IMR-90 (cell line): Measurements from ENCODE around the gene RNF212. TPM values are rescaled to one million over a fixed set of nuclear protein-coding genes. Genes with fewer than 3 reads are reported as not detected.

ENCODE experiments used
- ATAC-seq: fragments of 200-7000 bp; cut with Tn5 transposase; 2 replicates; pipeline ENCODE4 v1.9.1; 2020; ENCODE audit warnings: low read depth, mild to moderate bottlenecking, moderate library complexity
- BruUV-seq: library from RNA; stranded (reverse); fragments of 400-500 nt; replicated peaks from 2 replicates; lab custom pipeline; 2021; lab: Mats Ljungman, UMichigan
- CTCF ChIA-PET: fragments of 300-600 bp; formaldehyde crosslinking; extraction: SDS; loops from one replicate; lab custom pipeline; 2021; ENCODE audit warnings: antibody characterized with exemption; lab: Yijun Ruan, JAX
- POLR2A ChIA-PET: fragments of 300-600 bp; sonication (Branson Sonifier 250); formaldehyde crosslinking; loops from one replicate; lab custom pipeline; 2022; ENCODE audit warnings: antibody characterized with exemption; ENCODE audit not compliant: unreplicated experiment; lab: Charles Lee
- DNase-seq: peaks from one replicate; pipeline ENCODE4 v3.0.0; 2013
- H2AFZ ChIP-seq: replicated peaks from 2 replicates; pipeline ENCODE3; 2013; ENCODE audit warnings: low read length, mild to moderate bottlenecking; ENCODE audit not compliant: poor library complexity
- H2AK5ac ChIP-seq: 2 replicates; pipeline ENCODE4 v1.6.1; 2013; ENCODE audit warnings: low read depth, low read length, inconsistent platforms
- H2AK9ac ChIP-seq: replicated peaks from 2 replicates; pipeline ENCODE3; 2013; ENCODE audit warnings: mild to moderate bottlenecking, low read depth, low read length, moderate library complexity; ENCODE audit not compliant: poor library complexity
- H2BK120ac ChIP-seq: 2 replicates; pipeline ENCODE4 v1.6.1; 2013; ENCODE audit warnings: low read depth, low read length, inconsistent platforms
- H2BK15ac ChIP-seq: 3 replicates; pipeline ENCODE4 v1.6.1; 2013; ENCODE audit warnings: low read depth, low read length, inconsistent platforms
- H2BK20ac ChIP-seq: 2 replicates; pipeline ENCODE4 v1.6.1; 2013; ENCODE audit warnings: low read depth, mild to moderate bottlenecking, inconsistent platforms, low read length, moderate library complexity
- H2BK5ac ChIP-seq: 2 replicates; pipeline ENCODE4 v1.6.1; 2013; ENCODE audit warnings: mild to moderate bottlenecking, low read depth, low read length, inconsistent platforms; ENCODE audit not compliant: poor library complexity, severe bottlenecking
- H3K14ac ChIP-seq: replicated peaks from 2 replicates; pipeline ENCODE4 v1.6.1; 2013; ENCODE audit warnings: low read depth, low read length, inconsistent platforms
- H3K18ac ChIP-seq: 2 replicates; pipeline ENCODE4 v1.6.1; 2013; ENCODE audit warnings: low read depth, low read length, control low read depth
- H3K23ac ChIP-seq: 2 replicates; pipeline ENCODE4 v1.6.1; 2013; ENCODE audit warnings: low read depth, low read length, inconsistent platforms
- H3K27ac ChIP-seq: 2 replicates; pipeline ENCODE4 v1.5.1; 2013; ENCODE audit warnings: mild to moderate bottlenecking, control low read depth, low read length; ENCODE audit not compliant: insufficient read depth
- H3K27me3 ChIP-seq: 2 replicates; pipeline ENCODE4 v1.6.1; 2013; ENCODE audit warnings: low read length; ENCODE audit not compliant: control insufficient read depth, insufficient read depth
- H3K36me3 ChIP-seq: 2 replicates; pipeline ENCODE4 v1.6.1; 2013; ENCODE audit warnings: low read length, mixed read lengths; ENCODE audit not compliant: control insufficient read depth, insufficient read depth
- H3K4ac ChIP-seq: 2 replicates; pipeline ENCODE4 v1.6.1; 2013; ENCODE audit warnings: low read depth, low read length, inconsistent platforms
- H3K4me1 ChIP-seq: 2 replicates; pipeline ENCODE4 v1.6.1; 2013; ENCODE audit warnings: low read length, mixed read lengths; ENCODE audit not compliant: control insufficient read depth, insufficient read depth
- H3K4me2 ChIP-seq: 2 replicates; pipeline ENCODE4 v1.6.1; 2013; ENCODE audit warnings: low read depth, mild to moderate bottlenecking, control low read depth, low read length, moderate library complexity
- H3K4me3 ChIP-seq: 2 replicates; pipeline ENCODE4 v1.5.1; 2013; ENCODE audit warnings: low read depth, mild to moderate bottlenecking, control low read depth, low read length, moderate library complexity; ENCODE audit not compliant: insufficient read depth
- H3K56ac ChIP-seq: 2 replicates; pipeline ENCODE4 v1.6.1; 2013; ENCODE audit warnings: low read length, inconsistent platforms; ENCODE audit not compliant: insufficient read depth; ENCODE audit errors: extremely low read depth
- H3K79me1 ChIP-seq, 2 experiments: 2 replicates each; pipeline ENCODE4 v1.6.1; 2013; ENCODE audit warnings: low read length in 2 of 2, inconsistent platforms in 1 of 2, low read depth in 1 of 2
- H3K9ac ChIP-seq: 2 replicates; pipeline ENCODE4 v1.6.1; 2013; ENCODE audit warnings: low read depth, low read length, control low read depth
- H3K9me1 ChIP-seq: 2 replicates; pipeline ENCODE4 v1.6.1; 2013; ENCODE audit warnings: low read length, inconsistent platforms; ENCODE audit not compliant: insufficient read depth
- H3K9me3 ChIP-seq: 2 replicates; pipeline ENCODE4 v1.6.1; 2013; ENCODE audit warnings: low read length; ENCODE audit not compliant: control insufficient read depth, insufficient read depth
- H4K20me1 ChIP-seq: 2 replicates; pipeline ENCODE4 v1.6.1; 2013; ENCODE audit warnings: low read length, inconsistent platforms; ENCODE audit not compliant: insufficient read depth
- H4K5ac ChIP-seq: 2 replicates; pipeline ENCODE4 v1.6.1; 2013; ENCODE audit warnings: mild to moderate bottlenecking, low read depth, low read length, control low read depth
- H4K8ac ChIP-seq, 2 experiments: 2 replicates each; pipeline ENCODE4 v1.6.1; 2013; ENCODE audit warnings: low read depth in 2 of 2, low read length in 2 of 2, control low read depth in 1 of 2, inconsistent platforms in 1 of 2
- H4K91ac ChIP-seq: 2 replicates; pipeline ENCODE4 v1.6.1; 2013; ENCODE audit warnings: low read depth, low read length, inconsistent platforms; ENCODE audit not compliant: insufficient read depth
- BHLHE40 ChIP-seq: fragments of 150-350 bp; IDR thresholded peaks from 2 replicates; pipeline ENCODE4 v1.6.1; 2016; ENCODE audit warnings: mild to moderate bottlenecking, low read depth, low read length
- CEBPB ChIP-seq: IDR thresholded peaks from 2 replicates; pipeline ENCODE4 v1.6.1; 2012; ENCODE audit warnings: low read depth, low read length, improper control_type of control experiment
- CHD1 ChIP-seq: IDR thresholded peaks from 2 replicates; pipeline ENCODE4 v1.6.1; 2012; ENCODE audit warnings: low read depth, low read length, improper control_type of control experiment
- MAZ ChIP-seq: IDR thresholded peaks from 2 replicates; pipeline ENCODE4 v1.6.1; 2012; ENCODE audit warnings: low read depth, mild to moderate bottlenecking, low read length, improper control_type of control experiment, moderate library complexity, borderline replicate concordance
- NFE2L2 ChIP-seq: fragments of 150-350 bp; IDR thresholded peaks from 2 replicates; pipeline ENCODE4 v1.6.1; 2016; ENCODE audit warnings: low read depth, mild to moderate bottlenecking, low read length
- POLR2A ChIP-seq: IDR thresholded peaks from 2 replicates; pipeline ENCODE4 v1.6.1; 2012; ENCODE audit warnings: mild to moderate bottlenecking, low read depth, low read length
- RAD21 ChIP-seq: IDR thresholded peaks from 2 replicates; pipeline ENCODE4 v1.6.1; 2012; ENCODE audit warnings: low read length, improper control_type of control experiment
- RFX5 ChIP-seq: IDR thresholded peaks from 2 replicates; pipeline ENCODE4 v1.8.0; 2012; ENCODE audit warnings: low read depth, mild to moderate bottlenecking, low read length, moderate library complexity
- SMC3 ChIP-seq: fragments of 150-350 bp; IDR thresholded peaks from 2 replicates; pipeline ENCODE4 v1.6.1; 2016; ENCODE audit warnings: low read depth, mild to moderate bottlenecking, antibody characterized with exemption, low read length, moderate library complexity
- WGBS, 2 experiments: methylation state at CpG; one replicate each; pipeline versions ENCODE4 v1.1.5 to v1.1.7; 2013; ENCODE audit warnings: missing lambda C conversion rate in 2 of 2; ENCODE audit not compliant: insufficient read length in 1 of 2; ENCODE audit errors: extremely low coverage in 2 of 2; 5-methylcytosine and 5-hydroxymethylcytosine counted together
- dilution Hi-C: fragments of 300-500 bp; cut with HindIII; formaldehyde crosslinking; loops from one replicate; pipeline ENCODE4 v1.14.3; 2018; ENCODE audit warnings: low sequenced_read_pairs; ENCODE audit not compliant: unreplicated experiment
- in situ Hi-C: fragments of 300-500 bp; cut with MboI; formaldehyde crosslinking; loops from 3 replicates; pipeline ENCODE4 v1.14.3; 2019; ENCODE audit warnings: low sequenced_read_pairs, inconsistent platforms, mixed read lengths
- intact Hi-C: fragments of 100-400 bp; cut with micrococcal nuclease; formaldehyde crosslinking; loops from 2 replicates; pipeline ENCODE4 v1.10.0; 2022
- polyA plus RNA-seq, 3 experiments: library from polyadenylated mRNA; depleted of rRNA; stranded (reverse); fragments of >200 nt; gene quantifications; 2 replicates each; pipeline ENCODE4 v1.2.3, GENCODE V29; 2012; ENCODE audit warnings: low replicate concordance in 1 of 3
- total RNA-seq: library from RNA; depleted of rRNA; stranded (reverse); fragments of >200 nt; gene quantifications from 2 replicates; pipeline ENCODE4 v1.2.3, GENCODE V29; 2012
- TF ChIP-seq, protein P1 (sequence below): fragments of 150-350 bp; IDR thresholded peaks from 2 replicates; pipeline ENCODE4 v1.6.1; 2016; ENCODE audit warnings: low read depth, mild to moderate bottlenecking, low read length, moderate library complexity, borderline replicate concordance
- TF ChIP-seq, protein P2 (sequence below): conservative IDR thresholded peaks from 2 replicates; pipeline ENCODE4 v1.5.1; 2012; ENCODE audit warnings: mild to moderate bottlenecking, low read depth, low read length, improper control_type of control experiment
- TF ChIP-seq, protein P3 (sequence below): fragments of 150-350 bp; IDR thresholded peaks from 2 replicates; pipeline ENCODE4 v1.6.1; 2017; ENCODE audit warnings: mild to moderate bottlenecking, antibody characterized with exemption, low read length, low read depth

The RNF212 gene
- total and polyA plus RNA-seq, 2 of the 4 experiments (the other 2 are of a cell fraction): under 0.01 to 0.51 TPM

DNA sequence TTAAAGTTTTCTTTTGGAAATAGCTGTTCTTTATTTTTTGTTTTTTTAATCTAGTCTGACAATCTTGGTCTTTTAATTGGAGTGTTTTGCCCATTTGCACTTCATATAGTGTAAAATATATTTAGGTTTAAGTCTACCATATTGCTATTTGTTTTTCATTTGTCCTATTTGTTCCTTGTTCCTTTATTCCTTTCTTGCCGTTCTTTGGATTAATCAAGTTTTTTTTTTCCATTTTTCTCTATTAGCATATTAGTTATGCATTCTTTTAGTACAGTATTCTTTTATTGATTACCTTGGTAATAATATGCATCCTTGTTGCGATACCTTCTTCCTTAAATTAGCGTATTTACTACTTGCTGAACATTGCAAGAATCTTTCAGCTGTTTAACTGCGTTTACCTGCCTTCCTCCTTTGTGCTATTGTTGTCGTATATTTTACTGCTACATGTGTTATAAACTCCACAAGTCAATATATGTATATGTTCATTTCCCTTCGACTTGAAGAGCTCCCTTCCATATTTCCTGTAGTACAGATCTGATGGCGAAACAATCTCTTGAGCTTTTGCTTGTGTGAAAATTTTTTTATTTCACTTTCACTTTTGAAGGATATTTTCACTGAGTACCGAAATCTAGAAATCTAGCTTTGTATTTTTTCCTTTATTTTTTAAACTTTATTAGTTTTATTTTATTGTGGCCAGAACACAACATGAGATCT, 23.9 kb upstream of the RNF212 start:
- no peak for ATAC-seq
- Histone ChIP-seq H3K4me3 (no peak overlapping the region), H3K4me1 (no peaks in the 10 kb centered on the region), H4K91ac (no peak overlapping the region), H2BK15ac (no peak overlapping the region), H3K36me3 (no peaks in the 10 kb centered on the region), H3K79me1 (no peaks in the 10 kb centered on the region), H3K23ac (no peak overlapping the region), H2BK20ac (no peak overlapping the region), H2AK9ac (no peak overlapping the region), H3K4ac (no peak overlapping the region), H4K20me1 (no peaks in the 10 kb centered on the region), H2BK5ac (no peak overlapping the region), H4K5ac (no peak overlapping the region), H4K8ac (no peak overlapping the region), H3K14ac (no peak overlapping the region), H2AK5ac (no peak overlapping the region), H3K27ac (no peak overlapping the region), H3K18ac (no peak overlapping the region), H2AFZ (no peak overlapping the region), H3K9me1 (no peaks in the 10 kb centered on the region; the same call in 1 of the 2 replicates), H2BK120ac (no peak overlapping the region), H3K56ac (no peak overlapping the region), H3K9me3 (peaks cover 2% of the 10 kb centered on the region; the same call in 1 of the 2 replicates), H3K9ac (no peak overlapping the region), H3K27me3 (peaks cover 14% of the 10 kb centered on the region), H3K4me2 (peak overlapping the region; percentile 15; the same call in 1 of the 2 replicates)
- no CpG with 5 or more reads among the region's 8 CpGs for WGBS, 2 experiments
- DNase-seq: no peak
- CTCF ChIA-PET: interaction anchor here (0.8 to 1.0 kb wide), 2 partner anchors 97 to 130 kb away, joined by 3 to 9 read pairs; no protein-coding TSS in a partner anchor
- in situ Hi-C loops: no loop called here
- dilution Hi-C loops: no loop called here
- POLR2A ChIA-PET: no interaction called here
- TF ChIP-seq CHD1 (no peak), MAZ (no peak), BHLHE40 (no peak), CEBPB (no peak), NFE2L2 (no peak), POLR2A (no peak), SMC3 (no peak), RAD21 (no peak), RFX5 (no peak)
- TF ChIP-seq, protein P1, sequence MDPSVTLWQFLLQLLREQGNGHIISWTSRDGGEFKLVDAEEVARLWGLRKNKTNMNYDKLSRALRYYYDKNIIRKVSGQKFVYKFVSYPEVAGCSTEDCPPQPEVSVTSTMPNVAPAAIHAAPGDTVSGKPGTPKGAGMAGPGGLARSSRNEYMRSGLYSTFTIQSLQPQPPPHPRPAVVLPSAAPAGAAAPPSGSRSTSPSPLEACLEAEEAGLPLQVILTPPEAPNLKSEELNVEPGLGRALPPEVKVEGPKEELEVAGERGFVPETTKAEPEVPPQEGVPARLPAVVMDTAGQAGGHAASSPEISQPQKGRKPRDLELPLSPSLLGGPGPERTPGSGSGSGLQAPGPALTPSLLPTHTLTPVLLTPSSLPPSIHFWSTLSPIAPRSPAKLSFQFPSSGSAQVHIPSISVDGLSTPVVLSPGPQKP: no peak
- TF ChIP-seq, protein P2, sequence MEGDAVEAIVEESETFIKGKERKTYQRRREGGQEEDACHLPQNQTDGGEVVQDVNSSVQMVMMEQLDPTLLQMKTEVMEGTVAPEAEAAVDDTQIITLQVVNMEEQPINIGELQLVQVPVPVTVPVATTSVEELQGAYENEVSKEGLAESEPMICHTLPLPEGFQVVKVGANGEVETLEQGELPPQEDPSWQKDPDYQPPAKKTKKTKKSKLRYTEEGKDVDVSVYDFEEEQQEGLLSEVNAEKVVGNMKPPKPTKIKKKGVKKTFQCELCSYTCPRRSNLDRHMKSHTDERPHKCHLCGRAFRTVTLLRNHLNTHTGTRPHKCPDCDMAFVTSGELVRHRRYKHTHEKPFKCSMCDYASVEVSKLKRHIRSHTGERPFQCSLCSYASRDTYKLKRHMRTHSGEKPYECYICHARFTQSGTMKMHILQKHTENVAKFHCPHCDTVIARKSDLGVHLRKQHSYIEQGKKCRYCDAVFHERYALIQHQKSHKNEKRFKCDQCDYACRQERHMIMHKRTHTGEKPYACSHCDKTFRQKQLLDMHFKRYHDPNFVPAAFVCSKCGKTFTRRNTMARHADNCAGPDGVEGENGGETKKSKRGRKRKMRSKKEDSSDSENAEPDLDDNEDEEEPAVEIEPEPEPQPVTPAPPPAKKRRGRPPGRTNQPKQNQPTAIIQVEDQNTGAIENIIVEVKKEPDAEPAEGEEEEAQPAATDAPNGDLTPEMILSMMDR: no peak
- TF ChIP-seq, protein P3, sequence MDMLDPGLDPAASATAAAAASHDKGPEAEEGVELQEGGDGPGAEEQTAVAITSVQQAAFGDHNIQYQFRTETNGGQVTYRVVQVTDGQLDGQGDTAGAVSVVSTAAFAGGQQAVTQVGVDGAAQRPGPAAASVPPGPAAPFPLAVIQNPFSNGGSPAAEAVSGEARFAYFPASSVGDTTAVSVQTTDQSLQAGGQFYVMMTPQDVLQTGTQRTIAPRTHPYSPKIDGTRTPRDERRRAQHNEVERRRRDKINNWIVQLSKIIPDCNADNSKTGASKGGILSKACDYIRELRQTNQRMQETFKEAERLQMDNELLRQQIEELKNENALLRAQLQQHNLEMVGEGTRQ: no peak
- intact Hi-C loops: no loop called here
- no TSS peak for BruUV-seq
